ENCODE data around the gene CELF2. TPM values are rescaled to one million over a fixed set of nuclear protein-coding genes. Genes with fewer than 3 reads are reported as not detected.

The CELF2 gene
- total and polyA plus RNA-seq, 2 of the 4 experiments (the other 2 are of a cell fraction): 3.5 to 6.6 TPM

DNA sequence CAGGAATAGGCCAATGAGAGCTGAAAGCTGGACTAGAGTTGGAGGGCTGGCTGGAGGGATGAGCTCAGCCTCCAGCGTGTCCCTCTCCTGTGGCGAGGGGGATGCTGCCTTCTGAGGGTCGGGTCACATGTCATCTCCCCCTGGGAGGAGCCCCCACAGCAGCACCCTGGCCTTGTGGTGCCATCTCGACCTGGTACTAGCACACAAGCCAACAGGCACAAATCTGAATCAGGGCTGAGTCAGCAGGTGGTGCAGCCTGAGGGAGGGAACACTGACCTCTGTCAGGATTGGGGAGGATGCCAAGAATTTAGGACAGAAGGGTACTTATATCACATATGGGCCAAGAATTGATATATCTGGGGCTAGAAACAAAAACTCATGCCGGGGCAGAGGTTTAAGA is 280.4 kb downstream of the CELF2 start:
- Histone ChIP-seq H2BK120ac (ENCODE audit: low read depth, low read length) (no peak overlapping the region), H3K4me2 (ENCODE audit: low read depth, low read length) (no peak overlapping the region), H2BK5ac (ENCODE audit: low read depth, low read length, poor library complexity, severe bottlenecking) (no peak overlapping the region), H3K27ac (ENCODE audit: insufficient read depth, low read length) (no peak overlapping the region), H3K18ac (ENCODE audit: low read depth, low read length) (no peak overlapping the region), H2AFZ (replicated peaks; ENCODE audit: low read length, poor library complexity) (no peak overlapping the region), H2AK9ac (replicated peaks; ENCODE audit: low read depth, low read length, poor library complexity) (no peak overlapping the region), H3K27me3 (ENCODE audit: control insufficient read depth, insufficient read depth, low read length) (no peaks in the 10 kb centered on the region), H3K9me1 (ENCODE audit: insufficient read depth, low read length) (no peaks in the 10 kb centered on the region), H4K8ac (ENCODE audit: low read depth in 2 of 2, low read length in 2 of 2) (no peak overlapping the region), H3K14ac (replicated peaks; ENCODE audit: low read depth, low read length) (no peak overlapping the region), H3K23ac (ENCODE audit: low read depth, low read length) (no peak overlapping the region), H2BK20ac (ENCODE audit: low read depth, low read length) (no peak overlapping the region), H3K36me3 (ENCODE audit: control insufficient read depth, insufficient read depth, low read length) (no peaks in the 10 kb centered on the region), H4K20me1 (ENCODE audit: insufficient read depth, low read length) (no peaks in the 10 kb centered on the region), H3K4me3 (ENCODE audit: insufficient read depth, low read depth, low read length) (no peak overlapping the region), H3K9ac (ENCODE audit: low read depth, low read length) (no peak overlapping the region), H2AK5ac (ENCODE audit: low read depth, low read length) (no peak overlapping the region), H3K4me1 (ENCODE audit: control insufficient read depth, insufficient read depth, low read length) (no peaks in the 10 kb centered on the region), H3K79me1 (ENCODE audit: low read depth in 1 of 2, low read length in 2 of 2) (no peaks in the 10 kb centered on the region), H3K4ac (ENCODE audit: low read depth, low read length) (no peak overlapping the region), H2BK15ac (ENCODE audit: low read depth, low read length) (no peak overlapping the region), H4K5ac (ENCODE audit: low read depth, low read length) (no peak overlapping the region), H4K91ac (ENCODE audit: insufficient read depth, low read depth, low read length) (no peak overlapping the region), H3K56ac (ENCODE audit: extremely low read depth, insufficient read depth, low read length) (no peak overlapping the region), H3K9me3 (ENCODE audit: control insufficient read depth, insufficient read depth, low read length) (no peaks in the 10 kb centered on the region)
- in situ Hi-C loops (cut with MboI; ENCODE audit: low sequenced_read_pairs): no loop called here
- dilution Hi-C loops (cut with HindIII; ENCODE audit: low sequenced_read_pairs, unreplicated experiment): no loop called here
- no peak for DNase-seq
- intact Hi-C loops (cut with micrococcal nuclease): no loop called here
- CTCF ChIA-PET: no interaction called here
- no CpG with 5 or more reads among the region's 5 CpGs for WGBS, 2 experiments (ENCODE audit: extremely low coverage in 2 of 2, insufficient read length in 1 of 2)
- POLR2A ChIA-PET (ENCODE audit: unreplicated experiment): no interaction called here
- TF ChIP-seq MAZ (IDR thresholded peaks at IDR 0.05; ENCODE audit: borderline replicate concordance, low read depth, low read length) (no peak), POLR2A (IDR thresholded peaks at IDR 0.05; ENCODE audit: low read depth, low read length) (no peak), MAFK (IDR thresholded peaks at IDR 0.05; ENCODE audit: low read depth, low read length) (no peak), NFE2L2 (IDR thresholded peaks at IDR 0.05; ENCODE audit: low read depth, low read length) (no peak), RCOR1 (IDR thresholded peaks at IDR 0.05; ENCODE audit: insufficient replicate concordance, low read length) (no peak), MXI1 (IDR thresholded peaks at IDR 0.05; ENCODE audit: borderline replicate concordance, low read depth, low read length) (no peak), RFX5 (IDR thresholded peaks at IDR 0.05; ENCODE audit: low read depth, low read length) (no peak), FOS (IDR thresholded peaks at IDR 0.05; ENCODE audit: low read depth, low read length) (no peak), CEBPB (IDR thresholded peaks at IDR 0.05; ENCODE audit: low read depth, low read length) (no peak), RAD21 (IDR thresholded peaks at IDR 0.05; ENCODE audit: low read length) (no peak), BHLHE40 (IDR thresholded peaks at IDR 0.05; ENCODE audit: low read depth, low read length) (no peak), CHD1 (IDR thresholded peaks at IDR 0.05; ENCODE audit: low read depth, low read length) (no peak)
- TF ChIP-seq, protein P1, sequence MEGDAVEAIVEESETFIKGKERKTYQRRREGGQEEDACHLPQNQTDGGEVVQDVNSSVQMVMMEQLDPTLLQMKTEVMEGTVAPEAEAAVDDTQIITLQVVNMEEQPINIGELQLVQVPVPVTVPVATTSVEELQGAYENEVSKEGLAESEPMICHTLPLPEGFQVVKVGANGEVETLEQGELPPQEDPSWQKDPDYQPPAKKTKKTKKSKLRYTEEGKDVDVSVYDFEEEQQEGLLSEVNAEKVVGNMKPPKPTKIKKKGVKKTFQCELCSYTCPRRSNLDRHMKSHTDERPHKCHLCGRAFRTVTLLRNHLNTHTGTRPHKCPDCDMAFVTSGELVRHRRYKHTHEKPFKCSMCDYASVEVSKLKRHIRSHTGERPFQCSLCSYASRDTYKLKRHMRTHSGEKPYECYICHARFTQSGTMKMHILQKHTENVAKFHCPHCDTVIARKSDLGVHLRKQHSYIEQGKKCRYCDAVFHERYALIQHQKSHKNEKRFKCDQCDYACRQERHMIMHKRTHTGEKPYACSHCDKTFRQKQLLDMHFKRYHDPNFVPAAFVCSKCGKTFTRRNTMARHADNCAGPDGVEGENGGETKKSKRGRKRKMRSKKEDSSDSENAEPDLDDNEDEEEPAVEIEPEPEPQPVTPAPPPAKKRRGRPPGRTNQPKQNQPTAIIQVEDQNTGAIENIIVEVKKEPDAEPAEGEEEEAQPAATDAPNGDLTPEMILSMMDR (conservative IDR thresholded peaks at IDR 0.05; ENCODE audit: low read depth, low read length): no peak
- TF ChIP-seq, protein P2, sequence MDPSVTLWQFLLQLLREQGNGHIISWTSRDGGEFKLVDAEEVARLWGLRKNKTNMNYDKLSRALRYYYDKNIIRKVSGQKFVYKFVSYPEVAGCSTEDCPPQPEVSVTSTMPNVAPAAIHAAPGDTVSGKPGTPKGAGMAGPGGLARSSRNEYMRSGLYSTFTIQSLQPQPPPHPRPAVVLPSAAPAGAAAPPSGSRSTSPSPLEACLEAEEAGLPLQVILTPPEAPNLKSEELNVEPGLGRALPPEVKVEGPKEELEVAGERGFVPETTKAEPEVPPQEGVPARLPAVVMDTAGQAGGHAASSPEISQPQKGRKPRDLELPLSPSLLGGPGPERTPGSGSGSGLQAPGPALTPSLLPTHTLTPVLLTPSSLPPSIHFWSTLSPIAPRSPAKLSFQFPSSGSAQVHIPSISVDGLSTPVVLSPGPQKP (IDR thresholded peaks at IDR 0.05; ENCODE audit: borderline replicate concordance, low read depth, low read length): no peak
- TF ChIP-seq, protein P3, sequence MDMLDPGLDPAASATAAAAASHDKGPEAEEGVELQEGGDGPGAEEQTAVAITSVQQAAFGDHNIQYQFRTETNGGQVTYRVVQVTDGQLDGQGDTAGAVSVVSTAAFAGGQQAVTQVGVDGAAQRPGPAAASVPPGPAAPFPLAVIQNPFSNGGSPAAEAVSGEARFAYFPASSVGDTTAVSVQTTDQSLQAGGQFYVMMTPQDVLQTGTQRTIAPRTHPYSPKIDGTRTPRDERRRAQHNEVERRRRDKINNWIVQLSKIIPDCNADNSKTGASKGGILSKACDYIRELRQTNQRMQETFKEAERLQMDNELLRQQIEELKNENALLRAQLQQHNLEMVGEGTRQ (IDR thresholded peaks at IDR 0.05; ENCODE audit: low read depth, low read length): no peak
- BruUV-seq (replicated peaks): no TSS peak
- ATAC-seq (ENCODE audit: low read depth): no peak
